ENCODE results near the gene HLA-DPB1.

The HLA-DPB1 gene

DNA sequence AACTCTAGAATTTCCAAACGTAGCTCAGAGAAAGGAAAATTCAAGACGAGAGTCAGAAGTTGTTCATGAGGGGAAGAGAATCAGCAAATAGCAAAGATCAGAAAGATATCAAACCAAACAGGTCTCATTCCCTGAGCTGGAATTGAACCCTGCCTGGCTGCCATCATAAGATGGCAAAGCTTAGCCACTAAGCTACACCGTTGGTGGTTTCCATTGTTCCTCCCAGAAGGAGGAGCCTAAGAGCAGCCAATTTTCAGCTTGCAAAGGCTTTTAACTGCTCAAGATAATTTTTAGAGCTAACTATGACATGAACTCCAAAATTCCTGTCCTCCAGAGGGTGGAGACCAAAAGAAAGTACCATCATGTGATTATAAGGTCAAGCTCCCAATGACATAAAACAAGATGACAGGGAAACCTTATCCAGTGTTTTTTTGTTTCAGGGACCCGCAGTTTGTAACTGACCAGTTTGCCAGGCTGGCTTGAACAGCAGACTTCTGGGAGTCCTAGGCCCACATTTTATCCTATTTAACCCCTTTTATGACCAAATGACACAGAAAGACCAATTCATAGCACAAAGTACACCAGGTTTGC, 60.6 kb downstream of the HLA-DPB1 start:
- no peak for DNase-seq (ENCODE audit: low read depth, low spot score)

Measured in brain pericyte (primary cell).